IMR-90 (cell line): ENCODE measurements around the gene COL4A2. TPM values are rescaled to one million over a fixed set of nuclear protein-coding genes. Genes with fewer than 3 reads are reported as not detected.

Experiments used
- ATAC-seq: fragments of 200-7000 bp; cut with Tn5 transposase; 2 replicates; pipeline ENCODE4 v1.9.1; 2020; ENCODE audit warnings: low read depth, mild to moderate bottlenecking, moderate library complexity
- BruUV-seq: library from RNA; stranded (reverse); fragments of 400-500 nt; replicated peaks from 2 replicates; lab custom pipeline; 2021; lab: Mats Ljungman, UMichigan
- CTCF ChIA-PET: fragments of 300-600 bp; formaldehyde crosslinking; extraction: SDS; loops from one replicate; lab custom pipeline; 2021; ENCODE audit warnings: antibody characterized with exemption; lab: Yijun Ruan, JAX
- POLR2A ChIA-PET: fragments of 300-600 bp; sonication (Branson Sonifier 250); formaldehyde crosslinking; loops from one replicate; lab custom pipeline; 2022; ENCODE audit warnings: antibody characterized with exemption; ENCODE audit not compliant: unreplicated experiment; lab: Charles Lee
- DNase-seq: peaks from one replicate; pipeline ENCODE4 v3.0.0; 2013
- H2AFZ ChIP-seq: replicated peaks from 2 replicates; pipeline ENCODE3; 2013; ENCODE audit warnings: low read length, mild to moderate bottlenecking; ENCODE audit not compliant: poor library complexity
- H2AK5ac ChIP-seq: 2 replicates; pipeline ENCODE4 v1.6.1; 2013; ENCODE audit warnings: low read depth, low read length, inconsistent platforms
- H2AK9ac ChIP-seq: replicated peaks from 2 replicates; pipeline ENCODE3; 2013; ENCODE audit warnings: mild to moderate bottlenecking, low read depth, low read length, moderate library complexity; ENCODE audit not compliant: poor library complexity
- H2BK120ac ChIP-seq: 2 replicates; pipeline ENCODE4 v1.6.1; 2013; ENCODE audit warnings: low read depth, low read length, inconsistent platforms
- H2BK15ac ChIP-seq: 3 replicates; pipeline ENCODE4 v1.6.1; 2013; ENCODE audit warnings: low read depth, low read length, inconsistent platforms
- H2BK20ac ChIP-seq: 2 replicates; pipeline ENCODE4 v1.6.1; 2013; ENCODE audit warnings: low read depth, mild to moderate bottlenecking, inconsistent platforms, low read length, moderate library complexity
- H2BK5ac ChIP-seq: 2 replicates; pipeline ENCODE4 v1.6.1; 2013; ENCODE audit warnings: mild to moderate bottlenecking, low read depth, low read length, inconsistent platforms; ENCODE audit not compliant: poor library complexity, severe bottlenecking
- H3K14ac ChIP-seq: replicated peaks from 2 replicates; pipeline ENCODE4 v1.6.1; 2013; ENCODE audit warnings: low read depth, low read length, inconsistent platforms
- H3K18ac ChIP-seq: 2 replicates; pipeline ENCODE4 v1.6.1; 2013; ENCODE audit warnings: low read depth, low read length, control low read depth
- H3K23ac ChIP-seq: 2 replicates; pipeline ENCODE4 v1.6.1; 2013; ENCODE audit warnings: low read depth, low read length, inconsistent platforms
- H3K27ac ChIP-seq: 2 replicates; pipeline ENCODE4 v1.5.1; 2013; ENCODE audit warnings: mild to moderate bottlenecking, control low read depth, low read length; ENCODE audit not compliant: insufficient read depth
- H3K27me3 ChIP-seq: 2 replicates; pipeline ENCODE4 v1.6.1; 2013; ENCODE audit warnings: low read length; ENCODE audit not compliant: control insufficient read depth, insufficient read depth
- H3K36me3 ChIP-seq: 2 replicates; pipeline ENCODE4 v1.6.1; 2013; ENCODE audit warnings: low read length, mixed read lengths; ENCODE audit not compliant: control insufficient read depth, insufficient read depth
- H3K4ac ChIP-seq: 2 replicates; pipeline ENCODE4 v1.6.1; 2013; ENCODE audit warnings: low read depth, low read length, inconsistent platforms
- H3K4me1 ChIP-seq: 2 replicates; pipeline ENCODE4 v1.6.1; 2013; ENCODE audit warnings: low read length, mixed read lengths; ENCODE audit not compliant: control insufficient read depth, insufficient read depth
- H3K4me2 ChIP-seq: 2 replicates; pipeline ENCODE4 v1.6.1; 2013; ENCODE audit warnings: low read depth, mild to moderate bottlenecking, control low read depth, low read length, moderate library complexity
- H3K4me3 ChIP-seq: 2 replicates; pipeline ENCODE4 v1.5.1; 2013; ENCODE audit warnings: low read depth, mild to moderate bottlenecking, control low read depth, low read length, moderate library complexity; ENCODE audit not compliant: insufficient read depth
- H3K56ac ChIP-seq: 2 replicates; pipeline ENCODE4 v1.6.1; 2013; ENCODE audit warnings: low read length, inconsistent platforms; ENCODE audit not compliant: insufficient read depth; ENCODE audit errors: extremely low read depth
- H3K79me1 ChIP-seq, 2 experiments: 2 replicates each; pipeline ENCODE4 v1.6.1; 2013; ENCODE audit warnings: low read length in 2 of 2, inconsistent platforms in 1 of 2, low read depth in 1 of 2
- H3K9ac ChIP-seq: 2 replicates; pipeline ENCODE4 v1.6.1; 2013; ENCODE audit warnings: low read depth, low read length, control low read depth
- H3K9me1 ChIP-seq: 2 replicates; pipeline ENCODE4 v1.6.1; 2013; ENCODE audit warnings: low read length, inconsistent platforms; ENCODE audit not compliant: insufficient read depth
- H3K9me3 ChIP-seq: 2 replicates; pipeline ENCODE4 v1.6.1; 2013; ENCODE audit warnings: low read length; ENCODE audit not compliant: control insufficient read depth, insufficient read depth
- H4K20me1 ChIP-seq: 2 replicates; pipeline ENCODE4 v1.6.1; 2013; ENCODE audit warnings: low read length, inconsistent platforms; ENCODE audit not compliant: insufficient read depth
- H4K5ac ChIP-seq: 2 replicates; pipeline ENCODE4 v1.6.1; 2013; ENCODE audit warnings: mild to moderate bottlenecking, low read depth, low read length, control low read depth
- H4K8ac ChIP-seq, 2 experiments: 2 replicates each; pipeline ENCODE4 v1.6.1; 2013; ENCODE audit warnings: low read depth in 2 of 2, low read length in 2 of 2, control low read depth in 1 of 2, inconsistent platforms in 1 of 2
- H4K91ac ChIP-seq: 2 replicates; pipeline ENCODE4 v1.6.1; 2013; ENCODE audit warnings: low read depth, low read length, inconsistent platforms; ENCODE audit not compliant: insufficient read depth
- CEBPB ChIP-seq: IDR thresholded peaks from 2 replicates; pipeline ENCODE4 v1.6.1; 2012; ENCODE audit warnings: low read depth, low read length, improper control_type of control experiment
- POLR2A ChIP-seq: IDR thresholded peaks from 2 replicates; pipeline ENCODE4 v1.6.1; 2012; ENCODE audit warnings: mild to moderate bottlenecking, low read depth, low read length
- WGBS, 2 experiments: methylation state at CpG; one replicate each; pipeline versions ENCODE4 v1.1.5 to v1.1.7; 2013; ENCODE audit warnings: missing lambda C conversion rate in 2 of 2; ENCODE audit not compliant: insufficient read length in 1 of 2; ENCODE audit errors: extremely low coverage in 2 of 2; 5-methylcytosine and 5-hydroxymethylcytosine counted together
- dilution Hi-C: fragments of 300-500 bp; cut with HindIII; formaldehyde crosslinking; loops from one replicate; pipeline ENCODE4 v1.14.3; 2018; ENCODE audit warnings: low sequenced_read_pairs; ENCODE audit not compliant: unreplicated experiment
- in situ Hi-C: fragments of 300-500 bp; cut with MboI; formaldehyde crosslinking; loops from 3 replicates; pipeline ENCODE4 v1.14.3; 2019; ENCODE audit warnings: low sequenced_read_pairs, inconsistent platforms, mixed read lengths
- intact Hi-C: fragments of 100-400 bp; cut with micrococcal nuclease; formaldehyde crosslinking; loops from 2 replicates; pipeline ENCODE4 v1.10.0; 2022
- polyA plus RNA-seq, 3 experiments: library from polyadenylated mRNA; depleted of rRNA; stranded (reverse); fragments of >200 nt; gene quantifications; 2 replicates each; pipeline ENCODE4 v1.2.3, GENCODE V29; 2012; ENCODE audit warnings: low replicate concordance in 1 of 3
- total RNA-seq: library from RNA; depleted of rRNA; stranded (reverse); fragments of >200 nt; gene quantifications from 2 replicates; pipeline ENCODE4 v1.2.3, GENCODE V29; 2012

The COL4A2 gene
- total and polyA plus RNA-seq, 2 of the 4 experiments (the other 2 are of a cell fraction), result 90.7 to 457 TPM

DNA sequence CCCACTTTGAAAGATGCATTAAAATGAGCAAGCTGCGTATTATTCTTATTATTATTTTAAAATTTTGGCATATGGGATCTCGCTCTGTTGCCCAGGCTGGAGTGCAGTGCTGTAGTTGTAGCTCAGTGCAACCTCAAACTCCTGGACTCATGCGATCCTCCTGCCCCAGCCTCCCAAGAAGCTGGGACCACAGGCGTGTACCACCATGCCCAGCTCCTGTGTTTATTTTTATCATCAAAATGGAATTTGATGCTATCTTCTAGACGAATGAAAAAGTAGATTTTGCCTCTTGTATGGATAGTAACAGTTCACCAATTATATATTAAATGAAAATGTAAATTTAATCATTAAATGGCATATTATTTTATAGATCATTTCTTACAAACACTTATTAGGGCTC lies 43.7 kb upstream of the COL4A2 start:
- no peak overlapping the region for H3K14ac ChIP-seq
- no peak overlapping the region for H3K23ac ChIP-seq
- H3K9me1 ChIP-seq, result peaks cover 66% of the 10 kb centered on the region
- intact Hi-C loops (no loop called here), in situ Hi-C loops (no loop called here), dilution Hi-C loops (no loop called here)
- no TSS peak for BruUV-seq
- H3K4ac ChIP-seq, result no peak overlapping the region
- no peak overlapping the region for H3K18ac ChIP-seq
- TF ChIP-seq CEBPB (no peak), POLR2A (0 out of 2 replicates have a peak, but pooled peaks have one; percentile 10)
- H3K4me2 ChIP-seq, result no peak overlapping the region
- 0 out of 2 replicates have a peak overlapping the region, but pooled peaks have one; percentile 60 for H2AK5ac ChIP-seq
- H3K9me3 ChIP-seq, result no peaks in the 10 kb centered on the region
- no peak overlapping the region for H2AFZ ChIP-seq
- no peak overlapping the region for H2BK20ac ChIP-seq
- H2BK120ac ChIP-seq, result no peak overlapping the region
- ATAC-seq, result no peak
- no peak overlapping the region for H4K91ac ChIP-seq
- peaks cover 34 to 92% of the 10 kb centered on the region in 2 experiments for H3K79me1 ChIP-seq
- 100% methylated on average over 1 of the region's 5 CpGs; no CpG with 5 or more reads in 1 of the 2 experiments for WGBS, 2 experiments
- no peak overlapping the region for H2BK15ac ChIP-seq
- peaks cover 82% of the 10 kb centered on the region for H4K20me1 ChIP-seq
- ChIA-PET POLR2A (no interaction called here), CTCF (no interaction called here)
- peaks cover 43% of the 10 kb centered on the region for H3K4me1 ChIP-seq
- H3K27me3 ChIP-seq, result no peaks in the 10 kb centered on the region
- H3K27ac ChIP-seq, result no peak overlapping the region; the same call in 1 of the 2 replicates
- no peak overlapping the region for H4K5ac ChIP-seq
- no peak for DNase-seq
- H4K8ac ChIP-seq, result no peak overlapping the region
- H3K36me3 ChIP-seq, result peaks cover 29% of the 10 kb centered on the region
- H2BK5ac ChIP-seq, result no peak overlapping the region
- H3K4me3 ChIP-seq, result no peak overlapping the region
- no peak overlapping the region for H3K9ac ChIP-seq
- no peak overlapping the region for H3K56ac ChIP-seq
- H2AK9ac ChIP-seq, result no peak overlapping the region
